Brain microvascular endothelial cell (primary cell): ENCODE measurements around the gene ATP23.

ENCODE experiments used
- DNase-seq: peaks from one replicate; pipeline ENCODE4 v3.0.0-alpha.2; 2020
- H3K27ac ChIP-seq: fragments of 250-450 bp; sonication (Bioruptor Pico); 2 replicates; pipeline ENCODE4 v1.5.1; 2020; ENCODE audit warnings: mild to moderate bottlenecking, moderate library complexity
- H3K27me3 ChIP-seq: fragments of 250-450 bp; sonication (Bioruptor Pico); replicated peaks from 2 replicates; pipeline ENCODE4 v1.5.1; 2020; ENCODE audit warnings: mild to moderate bottlenecking
- H3K36me3 ChIP-seq: fragments of 250-450 bp; sonication (Bioruptor Pico); replicated peaks from 2 replicates; pipeline ENCODE4 v1.5.1; 2020; ENCODE audit warnings: mild to moderate bottlenecking
- H3K4me3 ChIP-seq: 2 replicates; pipeline ENCODE4 v1.5.1; 2011; ENCODE audit warnings: low read depth, mild to moderate bottlenecking, control low read depth, low read length, moderate library complexity
- CTCF ChIP-seq: IDR thresholded peaks from 2 replicates; pipeline ENCODE4 v1.5.1; 2011; ENCODE audit warnings: low read depth, mild to moderate bottlenecking, moderate library complexity, low read length, control low read depth, inconsistent platforms; ENCODE audit errors: missing control alignments
- in situ Hi-C: cut with HindIII; loops from 2 replicates; pipeline ENCODE4 v1.10.0; 2017; ENCODE audit warnings: low sequenced_read_pairs, low pct_ligation_motif_present

ATP23 gene

GRCh38 chr12:57998251-57998650 is 56.9 kb downstream of the ATP23 start:
- Histone ChIP-seq H3K27ac (no peak overlapping the region), H3K36me3 (no peaks in the 10 kb centered on the region), H3K27me3 (no peaks in the 10 kb centered on the region), H3K4me3 (no peak overlapping the region)
- DNase-seq: no peak
- TF ChIP-seq CTCF: no peak
- in situ Hi-C loops: no loop called here

GRCh38 chr12:58000499-58000898 is 59.1 kb downstream of the ATP23 start:
- TF ChIP-seq CTCF: no peak
- H3K27ac ChIP-seq: no peak overlapping the region
- H3K27me3 ChIP-seq: no peaks in the 10 kb centered on the region
- no peak for DNase-seq
- H3K36me3 ChIP-seq: no peaks in the 10 kb centered on the region
- in situ Hi-C loops: no loop called here
- no peak overlapping the region for H3K4me3 ChIP-seq

GRCh38 chr12:58007875-58008274 is 66.5 kb downstream of the ATP23 start:
- Histone ChIP-seq H3K27me3 (no peaks in the 10 kb centered on the region), H3K27ac (no peak overlapping the region), H3K36me3 (no peaks in the 10 kb centered on the region), H3K4me3 (no peak overlapping the region)
- no peak for TF ChIP-seq CTCF
- in situ Hi-C loops: no loop called here
- no peak for DNase-seq

- Histone ChIP-seq H3K4me3 (no peak overlapping the region), H3K27ac (no peak overlapping the region), H3K27me3 (no peaks in the 10 kb centered on the region), H3K36me3 (no peaks in the 10 kb centered on the region)
- in situ Hi-C loops: no loop called here
- no peak for DNase-seq
- TF ChIP-seq CTCF: no peak
These were observed 67.3 kb downstream of the ATP23 start for GRCh38 chr12:58008634-58009033.
